ENCODE results near the gene DTD1. TPM values are rescaled to one million over a fixed set of nuclear protein-coding genes. Genes with fewer than 3 reads are reported as not detected.

The DTD1 gene, protein sequence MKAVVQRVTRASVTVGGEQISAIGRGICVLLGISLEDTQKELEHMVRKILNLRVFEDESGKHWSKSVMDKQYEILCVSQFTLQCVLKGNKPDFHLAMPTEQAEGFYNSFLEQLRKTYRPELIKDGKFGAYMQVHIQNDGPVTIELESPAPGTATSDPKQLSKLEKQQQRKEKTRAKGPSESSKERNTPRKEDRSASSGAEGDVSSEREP
- 10 to 100 TPM; 19.9 to 31.2 (median 24.8) TPM for total RNA-seq

DNA sequence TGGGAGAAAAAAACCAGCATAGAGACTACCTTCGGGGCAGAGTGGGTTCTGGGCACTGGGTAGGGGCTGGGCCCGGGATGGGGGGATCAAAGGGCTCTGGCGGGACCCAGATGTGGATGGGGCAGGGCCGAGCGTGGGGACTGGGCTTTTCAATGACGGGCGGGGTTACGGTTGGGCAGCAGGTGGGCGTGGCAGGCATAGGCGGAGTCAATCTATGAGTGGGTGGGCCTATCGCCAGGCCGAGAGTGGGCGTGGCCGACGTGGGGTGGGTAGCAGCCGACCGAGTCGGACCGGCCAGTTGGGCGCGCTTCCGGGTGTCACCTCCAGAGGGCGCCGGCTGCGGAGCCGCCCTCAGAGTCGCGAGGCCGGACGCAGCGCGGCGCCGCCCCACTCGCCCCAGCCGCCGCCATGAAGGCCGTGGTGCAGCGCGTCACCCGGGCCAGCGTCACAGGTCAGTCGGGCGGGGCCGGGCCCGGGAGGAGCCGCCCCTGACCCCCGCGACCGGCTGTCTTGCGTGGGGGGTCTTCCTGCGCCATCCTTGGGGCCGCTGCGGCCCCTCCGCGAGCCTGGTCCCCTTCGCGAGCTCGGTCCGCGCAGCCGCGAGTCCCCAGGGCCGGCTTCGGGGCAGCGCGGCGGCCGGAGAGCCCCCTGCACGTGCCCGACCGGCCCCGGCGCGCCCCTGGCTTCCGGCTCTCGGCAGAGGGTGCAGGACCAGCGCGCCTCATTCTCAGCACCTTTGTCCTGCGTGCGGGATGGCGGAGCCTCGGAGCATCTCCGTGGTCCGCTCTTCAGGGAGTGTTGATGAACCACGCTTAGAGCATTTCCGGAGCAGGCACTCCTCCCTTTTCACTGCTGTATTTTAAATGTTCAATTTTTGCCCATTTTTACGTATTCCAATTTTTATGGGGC, at the start of gene DTD1:
Gene DTD1, plus strand, starts transcription at position 390 of the 909 bp plus-strand sequence. Its CDS starts 19 bp downstream, at position 409.
- Histone ChIP-seq H3K36me3 (no peaks in the 10 kb centered on the region), H3K4me3 (peak within 1 kb of the TSS; percentile 82 to 95 (median 84)), H3K27me3 (no peaks in the 10 kb centered on the region), H3K9me3 (no peaks in the 10 kb centered on the region), H3K27ac (peak within 1 kb of the TSS; percentile 67 to 89 (median 81)), H3K4me1 (peaks cover 12 to 17% (median 14%) of the 10 kb centered on the region in 4 donors)
- TF ChIP-seq EP300 (IDR thresholded peaks at IDR 0.05) = no peak
- peak in 3 of 4 donors; percentile 32 to 67 (median 58) for TF ChIP-seq POLR2A (IDR thresholded peaks at IDR 0.05)
- peak; percentile 23 to 29 for TF ChIP-seq POLR2AphosphoS5 (IDR thresholded peaks at IDR 0.05)
- TF ChIP-seq, protein P1, sequence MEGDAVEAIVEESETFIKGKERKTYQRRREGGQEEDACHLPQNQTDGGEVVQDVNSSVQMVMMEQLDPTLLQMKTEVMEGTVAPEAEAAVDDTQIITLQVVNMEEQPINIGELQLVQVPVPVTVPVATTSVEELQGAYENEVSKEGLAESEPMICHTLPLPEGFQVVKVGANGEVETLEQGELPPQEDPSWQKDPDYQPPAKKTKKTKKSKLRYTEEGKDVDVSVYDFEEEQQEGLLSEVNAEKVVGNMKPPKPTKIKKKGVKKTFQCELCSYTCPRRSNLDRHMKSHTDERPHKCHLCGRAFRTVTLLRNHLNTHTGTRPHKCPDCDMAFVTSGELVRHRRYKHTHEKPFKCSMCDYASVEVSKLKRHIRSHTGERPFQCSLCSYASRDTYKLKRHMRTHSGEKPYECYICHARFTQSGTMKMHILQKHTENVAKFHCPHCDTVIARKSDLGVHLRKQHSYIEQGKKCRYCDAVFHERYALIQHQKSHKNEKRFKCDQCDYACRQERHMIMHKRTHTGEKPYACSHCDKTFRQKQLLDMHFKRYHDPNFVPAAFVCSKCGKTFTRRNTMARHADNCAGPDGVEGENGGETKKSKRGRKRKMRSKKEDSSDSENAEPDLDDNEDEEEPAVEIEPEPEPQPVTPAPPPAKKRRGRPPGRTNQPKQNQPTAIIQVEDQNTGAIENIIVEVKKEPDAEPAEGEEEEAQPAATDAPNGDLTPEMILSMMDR (IDR thresholded peaks at IDR 0.05) = peak; percentile 81 to 94 (median 88)
- ATAC-seq (ENCODE audit: low FRiP score in 2 of 2) (peak; percentile 97 to 99), DNase-seq (peak; percentile 97 to 99)
- 0% methylated on average over 15 to 63 of the region's 88 CpGs for WGBS, 2 donors

DNA sequence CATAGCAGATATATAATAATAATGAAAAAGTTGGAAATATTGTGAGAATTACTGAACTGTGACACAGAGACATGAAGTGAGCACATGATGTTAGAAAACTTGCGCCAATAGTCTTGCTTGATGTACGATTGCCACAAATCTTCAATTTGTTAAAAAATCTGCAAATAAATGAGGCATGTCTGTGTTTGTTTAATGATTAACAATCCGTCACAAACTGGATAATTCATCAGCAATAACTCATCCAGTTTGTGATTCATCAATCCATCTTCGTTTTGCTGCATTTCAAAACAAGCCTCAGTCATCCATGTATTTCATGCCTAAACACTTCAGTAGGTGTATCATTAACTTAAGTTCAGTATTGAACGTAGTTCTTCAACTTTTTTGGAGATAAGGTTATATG, 46.1 kb upstream of the DTD1 start:
- Histone ChIP-seq H3K4me3 (no peak overlapping the region), H3K27me3 (no peaks in the 10 kb centered on the region), H3K4me1 (no peaks in the 10 kb centered on the region), H3K36me3 (peaks cover 0 to 84% (median 59%) of the 10 kb centered on the region in 4 donors), H3K9me3 (no peaks in the 10 kb centered on the region), H3K27ac (no peak overlapping the region)
- TF ChIP-seq, protein P1 (IDR thresholded peaks at IDR 0.05) = no peak
- no peak for TF ChIP-seq POLR2AphosphoS5 (IDR thresholded peaks at IDR 0.05)
- TF ChIP-seq EP300 (IDR thresholded peaks at IDR 0.05) = no peak
- no peak for TF ChIP-seq POLR2A (IDR thresholded peaks at IDR 0.05)
- DNase-seq (no peak), ATAC-seq (ENCODE audit: low FRiP score in 2 of 2) (no peak)
- WGBS, 2 donors = 85 to 86% methylated on average over 5 of the region's 5 CpGs

DNA sequence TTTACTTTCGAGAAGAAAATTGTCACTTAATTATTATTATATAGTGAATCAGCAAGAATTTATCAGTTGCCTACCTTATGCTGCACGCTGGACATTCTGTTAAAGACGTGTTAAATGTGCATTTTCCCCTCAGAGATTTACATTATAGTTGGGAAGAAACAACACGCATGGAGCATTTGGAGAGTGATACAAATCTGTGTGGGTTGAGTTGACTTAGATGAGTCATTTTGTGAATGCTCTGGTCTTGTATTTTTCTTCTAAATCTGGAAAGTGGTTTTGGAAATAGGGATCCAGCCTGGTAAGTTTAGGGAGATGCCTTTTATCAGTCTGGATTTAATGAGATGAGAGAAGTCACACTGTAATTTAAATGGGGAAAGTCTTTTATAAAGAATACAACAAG, 44.6 kb upstream of the DTD1 start:
- no peaks in the 10 kb centered on the region for H3K4me1 ChIP-seq
- TF ChIP-seq EP300 (IDR thresholded peaks at IDR 0.05) (no peak), POLR2AphosphoS5 (IDR thresholded peaks at IDR 0.05) (no peak), POLR2A (IDR thresholded peaks at IDR 0.05) (no peak)
- TF ChIP-seq, protein P1 (IDR thresholded peaks at IDR 0.05) = no peak
- H3K36me3 ChIP-seq = peaks cover 0 to 86% (median 66%) of the 10 kb centered on the region in 4 donors
- no peaks in the 10 kb centered on the region for H3K9me3 ChIP-seq
- no peak for DNase-seq
- H3K27ac ChIP-seq = no peak overlapping the region
- ATAC-seq (ENCODE audit: low FRiP score in 2 of 2) = no peak
- H3K27me3 ChIP-seq = no peaks in the 10 kb centered on the region
- 97 to 98% methylated on average over 4 of the region's 4 CpGs for WGBS, 2 donors
- no peak overlapping the region for H3K4me3 ChIP-seq

DNA sequence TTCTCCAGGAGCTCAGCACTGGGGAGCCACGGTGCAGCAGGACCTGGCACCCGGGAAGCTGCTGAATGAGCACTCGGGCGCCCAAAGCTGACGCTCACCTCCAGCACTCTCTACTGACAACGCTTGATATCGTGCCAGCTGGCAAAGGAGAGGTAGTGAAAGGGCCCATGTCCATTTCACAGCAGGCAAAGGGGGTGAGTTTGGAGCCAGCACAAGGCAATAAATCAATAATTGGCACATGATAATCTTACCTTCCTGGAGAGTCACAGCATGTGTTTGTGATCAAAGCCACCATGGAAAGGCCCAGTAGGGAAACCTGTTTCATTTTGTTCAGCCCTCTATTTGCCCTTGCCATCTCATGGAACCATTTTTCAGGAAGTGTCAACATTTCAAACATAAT, 43.9 kb upstream of the DTD1 start:
- WGBS, 2 donors = 91 to 93% methylated on average over 7 of the region's 7 CpGs
- DNase-seq = peak in 1 of 2 donors; percentile 26
- H3K4me3 ChIP-seq = no peak overlapping the region
- H3K27ac ChIP-seq = no peak overlapping the region
- peaks cover 0 to 86% (median 73%) of the 10 kb centered on the region in 4 donors for H3K36me3 ChIP-seq
- no peak for ATAC-seq (ENCODE audit: low FRiP score in 2 of 2)
- TF ChIP-seq POLR2AphosphoS5 (IDR thresholded peaks at IDR 0.05) (no peak), POLR2A (IDR thresholded peaks at IDR 0.05) (no peak), EP300 (IDR thresholded peaks at IDR 0.05) (no peak)
- TF ChIP-seq, protein P1 (IDR thresholded peaks at IDR 0.05) = no peak
- H3K4me1 ChIP-seq = no peaks in the 10 kb centered on the region
- no peaks in the 10 kb centered on the region for H3K9me3 ChIP-seq
- H3K27me3 ChIP-seq = no peaks in the 10 kb centered on the region

Measured in upper lobe of left lung (tissue), 6 donors.